ENCODE measurements around the gene NF1. TPM values are rescaled to one million over a fixed set of nuclear protein-coding genes. Genes with fewer than 3 reads are reported as not detected.
"Not testable (repeated sequence)": the region's sequence is repeated elsewhere in the genome, so short reads cannot be mapped to it uniquely, and the experiment has no call there.

The NF1 gene
- total and polyA plus RNA-seq, 2 donors (not counting 1 experiment from before 2014, with no cell fraction given) = 10.8 to 27.7 TPM

DNA sequence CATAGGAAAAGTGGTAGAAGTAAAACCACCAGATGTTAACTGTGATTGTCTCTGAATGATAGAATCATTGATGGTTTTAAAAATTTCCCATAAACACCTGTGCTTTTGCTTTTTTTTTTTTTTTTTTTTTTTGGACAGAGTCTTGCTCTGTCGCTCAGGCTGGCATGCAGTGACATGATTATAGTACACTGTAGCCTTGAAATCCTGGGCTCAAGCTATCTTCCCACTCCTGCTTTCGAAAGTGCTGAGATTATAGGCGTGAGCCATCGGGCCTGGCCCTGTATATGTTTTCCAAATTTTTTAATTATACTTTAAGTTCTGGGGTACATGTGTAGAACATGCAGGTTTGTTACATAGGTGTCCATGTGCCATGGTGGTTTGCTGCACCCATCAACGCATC is 80.5 kb downstream of the NF1 start:
- H3K9ac ChIP-seq (ENCODE audit: low read length) = no peak overlapping the region
- no peaks in the 10 kb centered on the region for H3K27me3 Mint-ChIP-seq
- H3K27ac ChIP-seq (ENCODE audit: low read length in 2 of 2) = no peak overlapping the region
- WGBS (ENCODE audit: insufficient coverage) = 90% methylated on average over 2 of the region's 5 CpGs
- H3K27ac Mint-ChIP-seq = no peak overlapping the region
- H3K9me3 ChIP-seq (ENCODE audit: control extremely low read depth in 1 of 3, control insufficient read depth in 2 of 3, insufficient read depth in 1 of 3, low read length in 2 of 3) = no peaks in the 10 kb centered on the region
- no peaks in the 10 kb centered on the region for H3K9me3 Mint-ChIP-seq (ENCODE audit: insufficient read depth)
- ATAC-seq (ENCODE audit: low read depth) = no peak
- TF ChIP-seq EZH2 (IDR thresholded peaks at IDR 0.05; ENCODE audit: borderline replicate concordance, insufficient read depth, low read depth, low read length, poor library complexity, severe bottlenecking) = no peak
- TF ChIP-seq, protein P1, sequence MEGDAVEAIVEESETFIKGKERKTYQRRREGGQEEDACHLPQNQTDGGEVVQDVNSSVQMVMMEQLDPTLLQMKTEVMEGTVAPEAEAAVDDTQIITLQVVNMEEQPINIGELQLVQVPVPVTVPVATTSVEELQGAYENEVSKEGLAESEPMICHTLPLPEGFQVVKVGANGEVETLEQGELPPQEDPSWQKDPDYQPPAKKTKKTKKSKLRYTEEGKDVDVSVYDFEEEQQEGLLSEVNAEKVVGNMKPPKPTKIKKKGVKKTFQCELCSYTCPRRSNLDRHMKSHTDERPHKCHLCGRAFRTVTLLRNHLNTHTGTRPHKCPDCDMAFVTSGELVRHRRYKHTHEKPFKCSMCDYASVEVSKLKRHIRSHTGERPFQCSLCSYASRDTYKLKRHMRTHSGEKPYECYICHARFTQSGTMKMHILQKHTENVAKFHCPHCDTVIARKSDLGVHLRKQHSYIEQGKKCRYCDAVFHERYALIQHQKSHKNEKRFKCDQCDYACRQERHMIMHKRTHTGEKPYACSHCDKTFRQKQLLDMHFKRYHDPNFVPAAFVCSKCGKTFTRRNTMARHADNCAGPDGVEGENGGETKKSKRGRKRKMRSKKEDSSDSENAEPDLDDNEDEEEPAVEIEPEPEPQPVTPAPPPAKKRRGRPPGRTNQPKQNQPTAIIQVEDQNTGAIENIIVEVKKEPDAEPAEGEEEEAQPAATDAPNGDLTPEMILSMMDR (IDR thresholded peaks at IDR 0.05) = no peak
- intact Hi-C loops (cut with micrococcal nuclease) = no loop called here
- H2AFZ ChIP-seq (ENCODE audit: insufficient read depth, low read depth, low read length, poor library complexity, severe bottlenecking) = no peak overlapping the region
- ChIA-PET CTCF (no interaction called here), POLR2A (interaction anchor here (0.7 kb wide), 1 partner anchor 315 kb away, joined by 5 read pairs; no protein-coding TSS in a partner anchor)
- H3K4me1 Mint-ChIP-seq = no peaks in the 10 kb centered on the region
- H3K36me3 ChIP-seq (replicated peaks in 1 of 2; ENCODE audit: control extremely low read depth in 1 of 2, control insufficient read depth in 1 of 2, extremely low read depth in 1 of 2, insufficient read depth in 2 of 2, low read length in 1 of 2) = no peaks in the 10 kb centered on the region
- H3K4me2 ChIP-seq (replicated peaks; ENCODE audit: low read depth, low read length, poor library complexity, severe bottlenecking) = no peak overlapping the region
- H3K4me3 ChIP-seq (ENCODE audit: control extremely low read depth in 1 of 5, extremely low read depth in 1 of 5, insufficient read depth in 1 of 5, low read depth in 2 of 5, low read length in 4 of 5) = no peak overlapping the region
- no peaks in the 10 kb centered on the region for H3K27me3 ChIP-seq (replicated peaks in 1 of 4; ENCODE audit: control extremely low read depth in 1 of 4, control insufficient read depth in 3 of 4, insufficient read depth in 4 of 4, low read length in 3 of 4)
- no peaks in the 10 kb centered on the region for H3K79me2 ChIP-seq (ENCODE audit: control insufficient read depth, insufficient read depth, low read length)
- H3K4me3 Mint-ChIP-seq = no peak overlapping the region
- no peaks in the 10 kb centered on the region for H3K4me1 ChIP-seq (ENCODE audit: control insufficient read depth in 2 of 2, insufficient read depth in 2 of 2, low read length in 2 of 2)
- no peak for DNase-seq
- no peaks in the 10 kb centered on the region for H4K20me1 ChIP-seq (ENCODE audit: control insufficient read depth, insufficient read depth, low read length, poor library complexity, severe bottlenecking)

DNA sequence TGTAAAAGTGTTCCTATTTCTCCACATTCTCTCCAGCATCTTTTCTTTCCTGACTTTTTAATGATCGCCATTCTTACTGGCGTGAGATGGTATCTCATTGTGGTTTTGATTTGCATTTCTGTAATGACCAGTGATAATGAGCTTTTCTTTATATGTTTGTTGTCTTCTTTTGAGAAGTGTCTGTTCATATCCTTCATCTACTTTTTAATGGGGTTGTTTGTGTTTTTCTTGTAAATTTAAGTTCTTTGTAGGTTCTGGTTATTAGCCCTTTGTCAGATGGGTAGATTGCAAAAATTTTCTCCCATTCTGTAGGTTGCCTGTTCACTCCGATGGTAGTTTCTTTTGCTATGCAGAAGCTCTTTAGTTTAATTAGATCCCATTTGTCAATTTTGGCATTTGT is 81.4 kb downstream of the NF1 start:
- H3K9me3 Mint-ChIP-seq (ENCODE audit: insufficient read depth); H3K27me3 Mint-ChIP-seq; H3K36me3 ChIP-seq (replicated peaks in 1 of 2; ENCODE audit: control extremely low read depth in 1 of 2, control insufficient read depth in 1 of 2, extremely low read depth in 1 of 2, insufficient read depth in 2 of 2, low read length in 1 of 2); H3K4me3 ChIP-seq (ENCODE audit: control extremely low read depth in 1 of 5, extremely low read depth in 1 of 5, insufficient read depth in 1 of 5, low read depth in 2 of 5, low read length in 4 of 5); H3K4me1 Mint-ChIP-seq; H3K27me3 ChIP-seq (replicated peaks in 1 of 4; ENCODE audit: control extremely low read depth in 1 of 4, control insufficient read depth in 3 of 4, insufficient read depth in 4 of 4, low read length in 3 of 4); H2AFZ ChIP-seq (ENCODE audit: insufficient read depth, low read depth, low read length, poor library complexity, severe bottlenecking); H3K4me2 ChIP-seq (replicated peaks; ENCODE audit: low read depth, low read length, poor library complexity, severe bottlenecking); CTCF ChIA-PET; H3K27ac Mint-ChIP-seq; POLR2A ChIA-PET; H3K27ac ChIP-seq (ENCODE audit: low read length in 2 of 2); H3K9me3 ChIP-seq (ENCODE audit: control extremely low read depth in 1 of 3, control insufficient read depth in 2 of 3, insufficient read depth in 1 of 3, low read length in 2 of 3); H3K79me2 ChIP-seq (ENCODE audit: control insufficient read depth, insufficient read depth, low read length); H3K9ac ChIP-seq (ENCODE audit: low read length); H4K20me1 ChIP-seq (ENCODE audit: control insufficient read depth, insufficient read depth, low read length, poor library complexity, severe bottlenecking); ATAC-seq (ENCODE audit: low read depth); intact Hi-C loops (cut with micrococcal nuclease); H3K4me3 Mint-ChIP-seq; DNase-seq; H3K4me1 ChIP-seq (ENCODE audit: control insufficient read depth in 2 of 2, insufficient read depth in 2 of 2, low read length in 2 of 2): not testable (repeated sequence)
- no CpG with 5 or more reads among the region's 3 CpGs for WGBS (ENCODE audit: insufficient coverage)

DNA sequence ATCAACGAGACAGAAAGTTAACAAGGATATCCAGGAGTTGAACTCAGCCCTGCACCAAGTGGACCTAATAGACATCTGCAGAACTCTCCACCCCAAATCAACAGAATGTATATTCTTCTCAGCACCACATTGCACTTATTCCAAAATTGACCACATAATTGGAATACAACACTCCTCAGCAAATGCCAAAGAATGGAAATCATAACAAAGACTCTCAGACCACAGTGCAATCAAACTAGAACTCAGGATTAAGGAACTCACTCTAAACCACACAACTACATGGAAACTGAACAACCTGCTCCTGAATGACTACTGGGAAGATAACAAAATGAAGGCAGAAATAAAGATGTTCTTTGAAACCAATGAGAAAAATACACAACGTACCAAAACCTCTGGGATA is 84.2 kb downstream of the NF1 start:
- H3K27me3 Mint-ChIP-seq; ATAC-seq (ENCODE audit: low read depth); H3K4me2 ChIP-seq (replicated peaks; ENCODE audit: low read depth, low read length, poor library complexity, severe bottlenecking); H3K36me3 ChIP-seq (replicated peaks in 1 of 2; ENCODE audit: control extremely low read depth in 1 of 2, control insufficient read depth in 1 of 2, extremely low read depth in 1 of 2, insufficient read depth in 2 of 2, low read length in 1 of 2); H3K4me1 ChIP-seq (ENCODE audit: control insufficient read depth in 2 of 2, insufficient read depth in 2 of 2, low read length in 2 of 2); H3K27me3 ChIP-seq (replicated peaks in 1 of 4; ENCODE audit: control extremely low read depth in 1 of 4, control insufficient read depth in 3 of 4, insufficient read depth in 4 of 4, low read length in 3 of 4); H3K27ac ChIP-seq (ENCODE audit: low read length in 2 of 2); intact Hi-C loops (cut with micrococcal nuclease); DNase-seq; H3K79me2 ChIP-seq (ENCODE audit: control insufficient read depth, insufficient read depth, low read length); H2AFZ ChIP-seq (ENCODE audit: insufficient read depth, low read depth, low read length, poor library complexity, severe bottlenecking); H3K9me3 Mint-ChIP-seq (ENCODE audit: insufficient read depth); H3K4me3 Mint-ChIP-seq; POLR2A ChIA-PET; H3K4me3 ChIP-seq (ENCODE audit: control extremely low read depth in 1 of 5, extremely low read depth in 1 of 5, insufficient read depth in 1 of 5, low read depth in 2 of 5, low read length in 4 of 5); H3K9me3 ChIP-seq (ENCODE audit: control extremely low read depth in 1 of 3, control insufficient read depth in 2 of 3, insufficient read depth in 1 of 3, low read length in 2 of 3); H4K20me1 ChIP-seq (ENCODE audit: control insufficient read depth, insufficient read depth, low read length, poor library complexity, severe bottlenecking); H3K4me1 Mint-ChIP-seq; H3K9ac ChIP-seq (ENCODE audit: low read length); H3K27ac Mint-ChIP-seq; CTCF ChIA-PET: not testable (repeated sequence)
- WGBS (ENCODE audit: insufficient coverage) = no CpG with 5 or more reads among the region's 2 CpGs
